Stimulated activated memory B cell treated with anti-CD40 and anti-IgM and Interleukin-4, amounts not matched to agents 10 μg/mL and 1 μg/mL and 100 μg/mL, for 72 hours (primary cell): Measurements from ENCODE around the gene GLCCI1.
"Not testable (repeated sequence)": the region's sequence is repeated elsewhere in the genome, so short reads cannot be mapped to it uniquely, and the experiment has no call there.

ENCODE experiments used
- ATAC-seq: fragments of 150-1000 bp; cut with Tn5 transposase; 2 replicates; pipeline ENCODE4 v1.10.0; 2021
- H3K27ac Mint-ChIP-seq: one replicate; pipeline ENCODE4 v1.8.0; 2022; ENCODE audit warnings: mild to moderate bottlenecking, mixed read lengths
- H3K27me3 Mint-ChIP-seq: one replicate; pipeline ENCODE4 v1.8.0; 2022; ENCODE audit warnings: mixed read lengths
- H3K36me3 Mint-ChIP-seq: one replicate; pipeline ENCODE4 v1.8.0; 2022; ENCODE audit warnings: mixed read lengths
- H3K4me1 Mint-ChIP-seq: one replicate; pipeline ENCODE4 v1.8.0; 2022; ENCODE audit warnings: mixed read lengths
- H3K4me3 Mint-ChIP-seq: one replicate; pipeline ENCODE4 v1.8.0; 2022; ENCODE audit warnings: mild to moderate bottlenecking, moderate library complexity, mixed read lengths
- H3K9me3 Mint-ChIP-seq: one replicate; pipeline ENCODE4 v1.8.0; 2022; ENCODE audit warnings: mixed read lengths

GLCCI1 gene

DNA sequence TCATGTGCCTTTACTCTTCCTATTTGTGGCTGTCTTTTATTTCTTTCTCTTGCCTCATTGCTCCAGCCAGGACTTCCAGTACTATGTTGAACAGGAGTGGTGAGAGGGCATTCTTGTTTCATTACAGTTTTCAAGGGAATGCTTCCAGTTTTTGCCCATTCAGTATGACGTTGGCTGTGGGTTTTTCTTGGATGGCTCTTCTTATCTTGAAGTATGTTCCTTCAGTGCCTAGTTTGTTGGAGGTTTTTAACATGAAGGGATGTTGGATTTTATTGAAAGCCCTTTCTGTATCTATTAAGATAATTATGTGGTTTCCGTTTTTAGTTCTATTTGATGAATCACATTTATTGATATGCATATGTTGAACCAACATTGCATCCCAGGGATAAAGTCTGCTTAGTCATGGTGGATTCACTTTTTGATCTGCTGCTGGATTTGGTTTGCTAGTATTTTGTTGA, 96.8 kb downstream of the GLCCI1 start:
- Mint-ChIP-seq H3K36me3 (peaks cover 61% of the 10 kb centered on the region), H3K4me1 (peaks cover 42% of the 10 kb centered on the region), H3K27me3 (no peaks in the 10 kb centered on the region), H3K4me3 (no peak overlapping the region), H3K9me3 (peaks cover 3% of the 10 kb centered on the region), H3K27ac (no peak overlapping the region)
- no peak for ATAC-seq

- Mint-ChIP-seq H3K4me3 (no peak overlapping the region), H3K9me3 (no peaks in the 10 kb centered on the region), H3K36me3 (peaks cover 64% of the 10 kb centered on the region), H3K27ac (no peak overlapping the region), H3K4me1 (peaks cover 44% of the 10 kb centered on the region), H3K27me3 (no peaks in the 10 kb centered on the region)
- ATAC-seq = no peak
Measured at GRCh38 chr7:8068892-8069686, 100.5 kb downstream of the GLCCI1 start.

- no peaks in the 10 kb centered on the region for H3K27me3 Mint-ChIP-seq
- no peak for ATAC-seq
- H3K27ac Mint-ChIP-seq = no peak overlapping the region
- H3K9me3 Mint-ChIP-seq = no peaks in the 10 kb centered on the region
- H3K4me3 Mint-ChIP-seq = no peak overlapping the region
- peaks cover 39% of the 10 kb centered on the region for H3K4me1 Mint-ChIP-seq
- peaks cover 63% of the 10 kb centered on the region for H3K36me3 Mint-ChIP-seq
Measured at GRCh38 chr7:8070451-8071180, 102.0 kb downstream of the GLCCI1 start.

GRCh38 chr7:8078418-8078817, 109.8 kb downstream of the GLCCI1 start:
- no peak overlapping the region for H3K4me3 Mint-ChIP-seq
- H3K9me3 Mint-ChIP-seq = no peaks in the 10 kb centered on the region
- peaks cover 27% of the 10 kb centered on the region for H3K36me3 Mint-ChIP-seq
- H3K27ac Mint-ChIP-seq = no peak overlapping the region
- ATAC-seq = no peak
- H3K27me3 Mint-ChIP-seq = no peaks in the 10 kb centered on the region
- no peaks in the 10 kb centered on the region for H3K4me1 Mint-ChIP-seq

GRCh38 chr7:8082762-8083161, 114.2 kb downstream of the GLCCI1 start:
- no peak for ATAC-seq
- no peaks in the 10 kb centered on the region for H3K27me3 Mint-ChIP-seq
- no peak overlapping the region for H3K27ac Mint-ChIP-seq
- no peaks in the 10 kb centered on the region for H3K4me1 Mint-ChIP-seq
- no peaks in the 10 kb centered on the region for H3K9me3 Mint-ChIP-seq
- no peak overlapping the region for H3K4me3 Mint-ChIP-seq
- H3K36me3 Mint-ChIP-seq = peaks cover 32% of the 10 kb centered on the region

DNA sequence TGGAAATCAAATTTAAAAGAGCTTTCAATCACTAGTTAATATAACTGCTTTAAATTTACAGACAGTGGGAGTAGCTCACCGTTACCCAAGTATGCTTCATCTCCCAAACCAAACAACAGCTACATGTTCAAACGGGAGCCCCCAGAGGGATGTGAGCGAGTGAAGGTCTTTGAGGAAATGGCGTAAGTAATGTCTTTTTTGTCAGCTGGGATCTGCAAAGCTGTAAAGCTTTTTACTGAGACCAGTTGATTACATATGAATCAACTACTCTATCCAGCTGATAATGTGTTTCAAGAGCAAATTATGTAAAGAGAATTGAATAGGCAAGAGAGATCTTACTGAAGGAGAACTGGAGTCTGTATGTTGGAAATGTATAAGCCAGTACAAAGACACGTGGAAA, 116.2 kb downstream of the GLCCI1 start:
- Mint-ChIP-seq H3K9me3 (no peaks in the 10 kb centered on the region), H3K4me1 (peaks cover under 1% of the 10 kb centered on the region), H3K27me3 (no peaks in the 10 kb centered on the region), H3K4me3 (no peak overlapping the region), H3K27ac (no peak overlapping the region), H3K36me3 (peaks cover 28% of the 10 kb centered on the region)
- no peak for ATAC-seq

- peaks cover 33% of the 10 kb centered on the region for H3K36me3 Mint-ChIP-seq
- no peaks in the 10 kb centered on the region for H3K27me3 Mint-ChIP-seq
- no peak overlapping the region for H3K4me3 Mint-ChIP-seq
- no peak overlapping the region for H3K27ac Mint-ChIP-seq
- H3K4me1 Mint-ChIP-seq = peaks cover 6% of the 10 kb centered on the region
- no peak for ATAC-seq
- H3K9me3 Mint-ChIP-seq = no peaks in the 10 kb centered on the region
Measured at GRCh38 chr7:8085420-8085819, 116.8 kb downstream of the GLCCI1 start.

GRCh38 chr7:8086239-8086638, 117.6 kb downstream of the GLCCI1 start:
- Mint-ChIP-seq H3K36me3 (peaks cover 33% of the 10 kb centered on the region), H3K4me3 (no peak overlapping the region), H3K27ac (no peak overlapping the region), H3K4me1 (peaks cover 7% of the 10 kb centered on the region), H3K9me3 (no peaks in the 10 kb centered on the region), H3K27me3 (no peaks in the 10 kb centered on the region)
- ATAC-seq = no peak

GRCh38 chr7:8089036-8089780, 120.6 kb downstream of the GLCCI1 start:
- Mint-ChIP-seq H3K27ac (no peak overlapping the region), H3K4me1 (peaks cover 7% of the 10 kb centered on the region)
- ATAC-seq = no peak

DNA sequence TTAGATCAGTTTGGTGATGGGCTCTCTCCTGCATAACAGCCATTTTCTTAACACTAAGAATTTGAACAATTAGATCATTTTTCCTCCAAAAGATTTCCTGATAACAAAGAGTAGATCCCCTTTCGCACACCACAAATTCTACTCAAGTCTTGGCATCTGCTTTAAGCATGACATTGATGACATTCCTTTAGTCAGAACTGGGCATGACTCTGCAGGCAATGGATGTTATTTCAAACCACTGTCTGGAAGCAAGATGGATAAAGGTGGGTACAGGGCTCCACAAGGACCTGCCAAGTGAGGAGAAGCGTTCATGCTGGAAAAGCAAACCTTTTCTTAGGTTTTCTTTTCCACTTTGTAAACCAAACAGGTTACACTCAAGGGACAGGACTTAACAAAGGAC, 123.5 kb downstream of the GLCCI1 start:
- no peak overlapping the region for H3K4me3 Mint-ChIP-seq
- no peak for ATAC-seq
- H3K4me1 Mint-ChIP-seq = peaks cover 7% of the 10 kb centered on the region
- H3K36me3 Mint-ChIP-seq = peaks cover 30% of the 10 kb centered on the region
- H3K27ac Mint-ChIP-seq = no peak overlapping the region
- no peaks in the 10 kb centered on the region for H3K27me3 Mint-ChIP-seq
- H3K9me3 Mint-ChIP-seq = no peaks in the 10 kb centered on the region

More at GRCh38 chr7:8089036-8089780, 120.6 kb downstream of the GLCCI1 start:
- Mint-ChIP-seq H3K27me3 (no peaks in the 10 kb centered on the region), H3K4me3 (no peak overlapping the region), H3K9me3 (no peaks in the 10 kb centered on the region), H3K36me3 (peaks cover 47% of the 10 kb centered on the region)

GRCh38 chr7:8094164-8095140, 125.9 kb downstream of the GLCCI1 start:
- no peak for ATAC-seq

GRCh38 chr7:8101292-8101691, 132.7 kb downstream of the GLCCI1 start:
- not testable (repeated sequence) for H3K4me3 Mint-ChIP-seq, H3K36me3 Mint-ChIP-seq, H3K4me1 Mint-ChIP-seq, H3K27ac Mint-ChIP-seq, ATAC-seq, H3K27me3 Mint-ChIP-seq
- peaks cover 17% of the 10 kb centered on the region for H3K9me3 Mint-ChIP-seq

More at GRCh38 chr7:8094164-8095140, 125.9 kb downstream of the GLCCI1 start:
- H3K27me3 Mint-ChIP-seq = no peaks in the 10 kb centered on the region
- H3K36me3 Mint-ChIP-seq = peaks cover 34% of the 10 kb centered on the region
- peaks cover 8% of the 10 kb centered on the region for H3K9me3 Mint-ChIP-seq
- H3K4me3 Mint-ChIP-seq = no peak overlapping the region
- H3K4me1 Mint-ChIP-seq = peaks cover 7% of the 10 kb centered on the region
- H3K27ac Mint-ChIP-seq = no peak overlapping the region

GRCh38 chr7:8103282-8103681, 134.7 kb downstream of the GLCCI1 start:
- Mint-ChIP-seq H3K36me3 (no peaks in the 10 kb centered on the region), H3K4me3 (no peak overlapping the region), H3K27ac (no peak overlapping the region), H3K9me3 (peaks cover 10% of the 10 kb centered on the region), H3K27me3 (no peaks in the 10 kb centered on the region), H3K4me1 (no peaks in the 10 kb centered on the region)
- ATAC-seq = no peak

DNA sequence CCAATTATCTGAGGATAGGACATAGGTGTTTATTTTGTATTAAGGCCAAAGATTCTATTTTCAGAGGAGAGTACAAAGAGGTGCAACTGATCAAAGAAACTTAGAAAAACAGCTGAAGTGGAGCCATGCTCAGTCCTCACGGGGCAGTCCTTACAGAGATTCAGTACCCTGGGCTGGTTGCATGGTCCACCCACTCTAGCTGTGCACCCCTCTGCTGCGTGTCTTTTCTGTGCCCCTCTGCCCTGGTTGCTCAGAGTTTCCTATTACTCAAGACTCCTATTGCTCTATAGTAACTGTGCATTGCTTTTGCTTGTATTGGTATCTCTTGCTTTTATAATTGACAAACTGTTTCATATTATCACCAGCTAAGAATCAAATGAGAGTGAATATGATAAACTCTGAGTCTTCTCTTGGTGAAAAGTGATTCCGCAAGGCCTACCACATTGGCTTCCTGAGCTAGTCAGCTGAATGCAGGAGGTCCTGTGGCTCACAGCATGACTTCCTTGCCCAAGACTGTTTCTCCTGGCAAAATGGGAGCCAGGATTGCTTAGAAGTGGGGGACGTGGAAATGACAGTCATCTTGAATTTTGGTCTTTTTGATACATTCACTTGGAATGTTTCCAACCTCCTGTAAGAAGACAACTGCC, 137.0 kb downstream of the GLCCI1 start:
- no peak for ATAC-seq
- Mint-ChIP-seq H3K4me3 (no peak overlapping the region), H3K27ac (no peak overlapping the region)

More for the DNA sequence above, 137.0 kb downstream of the GLCCI1 start:
- no peaks in the 10 kb centered on the region for H3K36me3 Mint-ChIP-seq
- peaks cover 5% of the 10 kb centered on the region for H3K9me3 Mint-ChIP-seq
- no peaks in the 10 kb centered on the region for H3K4me1 Mint-ChIP-seq
- no peaks in the 10 kb centered on the region for H3K27me3 Mint-ChIP-seq
